Panc1 (cell line): ENCODE measurements around the gene MAGI2. TPM values are rescaled to one million over a fixed set of nuclear protein-coding genes. Genes with fewer than 3 reads are reported as not detected.

Experiments
- ATAC-seq: fragments of 200-7000 bp; cut with Tn5 transposase; 2 replicates; pipeline ENCODE4 v1.9.1; 2020; ENCODE audit warnings: mild to moderate bottlenecking, moderate library complexity
- BruUV-seq: library from RNA; stranded (reverse); fragments of 400-500 nt; replicated peaks from 2 replicates; lab custom pipeline; 2021; lab: Mats Ljungman, UMichigan
- CTCF ChIA-PET: fragments of 300-600 bp; sonication (Branson Sonifier 250); formaldehyde crosslinking; loops from one replicate; lab custom pipeline; 2022; ENCODE audit warnings: antibody characterized with exemption; lab: Charles Lee
- POLR2A ChIA-PET: fragments of 300-600 bp; sonication (Branson Sonifier 250); formaldehyde crosslinking; loops from one replicate; lab custom pipeline; 2022; ENCODE audit warnings: antibody characterized with exemption; lab: Charles Lee
- DNase-seq: peaks from one replicate; pipeline ENCODE4 v3.0.0-alpha.2; 2010; ENCODE audit warnings: low read depth, low spot score
- H3K27ac ChIP-seq: 2 replicates; pipeline ENCODE4 v1.5.1; 2011; ENCODE audit warnings: mild to moderate bottlenecking, low read length, inconsistent platforms
- H3K27me3 ChIP-seq: fragments of 200-500 bp; sonication (Bioruptor generic); 2 replicates; pipeline ENCODE4 v1.6.0; 2014; ENCODE audit warnings: low read length, inconsistent platforms; ENCODE audit not compliant: control insufficient read depth, insufficient read depth
- H3K36me3 ChIP-seq: fragments of 200-500 bp; sonication (Bioruptor generic); 2 replicates; pipeline ENCODE4 v1.5.1; 2014; ENCODE audit warnings: inconsistent platforms, mild to moderate bottlenecking, low read length, moderate library complexity; ENCODE audit not compliant: control insufficient read depth, insufficient read depth
- H3K4me1 ChIP-seq: 2 replicates; pipeline ENCODE4 v1.5.1; 2011; ENCODE audit warnings: inconsistent platforms, mild to moderate bottlenecking, low read length, moderate library complexity; ENCODE audit not compliant: control insufficient read depth, insufficient read depth
- H3K4me3 ChIP-seq, 2 experiments: 2 replicates each; pipeline ENCODE4 v1.5.1; 2011 to 2012; ENCODE audit warnings: low read depth in 2 of 2, low read length in 2 of 2, mild to moderate bottlenecking in 2 of 2, inconsistent platforms in 1 of 2, moderate library complexity in 1 of 2
- H3K9me3 ChIP-seq: fragments of 200-500 bp; sonication (Bioruptor generic); 2 replicates; pipeline ENCODE4 v1.5.1; 2014; ENCODE audit warnings: low read depth, mild to moderate bottlenecking, inconsistent platforms, low read length, moderate library complexity; ENCODE audit not compliant: control insufficient read depth, insufficient read depth
- POLR2AphosphoS5 ChIP-seq: IDR thresholded peaks from 2 replicates; pipeline ENCODE4 v1.6.1; 2012; ENCODE audit warnings: mild to moderate bottlenecking, low read depth, low read length, moderate library complexity
- SIN3A ChIP-seq: IDR thresholded peaks from 2 replicates; pipeline ENCODE4 v1.6.1; 2012; ENCODE audit warnings: low read depth, mild to moderate bottlenecking, low read length, moderate library complexity, borderline replicate concordance; ENCODE audit not compliant: insufficient read depth
- TCF7L2 ChIP-seq: IDR thresholded peaks from 2 replicates; pipeline ENCODE4 v1.6.1; 2011; ENCODE audit warnings: mild to moderate bottlenecking, low read depth, low read length, inconsistent platforms
- in situ Hi-C: cut with HindIII; loops from 2 replicates; pipeline ENCODE4 v1.10.0; 2016; ENCODE audit warnings: low sequenced_read_pairs, low pct_unique_long_range_greater_than_20kb
- intact Hi-C: fragments of 100-400 bp; cut with micrococcal nuclease; formaldehyde crosslinking; loops from one replicate; pipeline ENCODE4 v1.10.0; 2022; ENCODE audit not compliant: unreplicated experiment
- total RNA-seq: library from RNA; stranded (reverse); gene quantifications from one replicate; pipeline ENCODE4 v1.2.1, GENCODE V29; 2021; ENCODE audit not compliant: unreplicated experiment
- TF ChIP-seq, protein P1 (sequence below), 2 experiments: IDR thresholded peaks; 2 replicates each; pipeline ENCODE4 v1.6.1; 2011 to 2012; ENCODE audit warnings: low read depth in 2 of 2, control low read depth in 1 of 2, low read length in 1 of 2, mild to moderate bottlenecking in 1 of 2, moderate library complexity in 1 of 2; ENCODE audit not compliant: insufficient read depth in 1 of 2
- TF ChIP-seq, protein P2 (sequence below): fragments of 450-650 bp; IDR thresholded peaks from 2 replicates; pipeline ENCODE4 v1.5.1; 2017; ENCODE audit warnings: mild to moderate bottlenecking

MAGI2 gene
- total RNA-seq, 1 experiment from 2014 or later: 5.4 TPM

DNA sequence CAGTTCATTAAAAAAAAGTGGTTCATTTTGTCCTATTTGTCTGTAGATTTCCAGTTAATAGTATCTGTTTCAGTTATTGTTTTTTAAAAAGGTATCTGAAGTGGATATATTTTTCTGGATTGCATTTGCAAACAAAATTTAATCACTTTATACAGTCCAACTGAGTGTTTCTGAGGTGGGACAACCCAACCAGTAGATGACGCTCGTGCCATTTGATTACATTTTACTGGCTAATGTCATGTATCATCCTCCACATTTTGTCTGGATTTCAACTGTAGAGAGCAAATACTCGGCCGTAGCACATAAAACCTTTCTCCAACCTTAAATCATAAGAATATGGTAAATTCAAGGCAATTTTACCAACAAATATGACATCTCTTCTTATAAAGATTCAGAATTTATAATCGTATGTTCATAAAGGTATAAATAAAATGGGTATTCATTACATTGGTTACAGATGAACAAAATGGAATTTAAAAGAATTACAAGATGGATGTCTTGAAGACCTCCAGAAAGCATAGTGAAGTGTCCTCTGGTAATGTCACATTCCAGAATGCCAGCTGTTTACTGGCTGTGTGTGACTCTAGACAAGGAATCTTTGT lies 865.9 kb downstream of the MAGI2 start:
- H3K36me3 ChIP-seq: no peaks in the 10 kb centered on the region
- intact Hi-C loops: loop anchor here (5.0 kb wide), 1 partner anchor 590 kb away; no protein-coding TSS in a partner anchor
- no peak overlapping the region for H3K27ac ChIP-seq
- DNase-seq (peak; percentile 39), ATAC-seq (peak; percentile 65; the same call in 1 of the 2 replicates)
- no peaks in the 10 kb centered on the region for H3K27me3 ChIP-seq
- no peak for TF ChIP-seq TCF7L2
- no peak for TF ChIP-seq POLR2AphosphoS5
- TF ChIP-seq, protein P1, sequence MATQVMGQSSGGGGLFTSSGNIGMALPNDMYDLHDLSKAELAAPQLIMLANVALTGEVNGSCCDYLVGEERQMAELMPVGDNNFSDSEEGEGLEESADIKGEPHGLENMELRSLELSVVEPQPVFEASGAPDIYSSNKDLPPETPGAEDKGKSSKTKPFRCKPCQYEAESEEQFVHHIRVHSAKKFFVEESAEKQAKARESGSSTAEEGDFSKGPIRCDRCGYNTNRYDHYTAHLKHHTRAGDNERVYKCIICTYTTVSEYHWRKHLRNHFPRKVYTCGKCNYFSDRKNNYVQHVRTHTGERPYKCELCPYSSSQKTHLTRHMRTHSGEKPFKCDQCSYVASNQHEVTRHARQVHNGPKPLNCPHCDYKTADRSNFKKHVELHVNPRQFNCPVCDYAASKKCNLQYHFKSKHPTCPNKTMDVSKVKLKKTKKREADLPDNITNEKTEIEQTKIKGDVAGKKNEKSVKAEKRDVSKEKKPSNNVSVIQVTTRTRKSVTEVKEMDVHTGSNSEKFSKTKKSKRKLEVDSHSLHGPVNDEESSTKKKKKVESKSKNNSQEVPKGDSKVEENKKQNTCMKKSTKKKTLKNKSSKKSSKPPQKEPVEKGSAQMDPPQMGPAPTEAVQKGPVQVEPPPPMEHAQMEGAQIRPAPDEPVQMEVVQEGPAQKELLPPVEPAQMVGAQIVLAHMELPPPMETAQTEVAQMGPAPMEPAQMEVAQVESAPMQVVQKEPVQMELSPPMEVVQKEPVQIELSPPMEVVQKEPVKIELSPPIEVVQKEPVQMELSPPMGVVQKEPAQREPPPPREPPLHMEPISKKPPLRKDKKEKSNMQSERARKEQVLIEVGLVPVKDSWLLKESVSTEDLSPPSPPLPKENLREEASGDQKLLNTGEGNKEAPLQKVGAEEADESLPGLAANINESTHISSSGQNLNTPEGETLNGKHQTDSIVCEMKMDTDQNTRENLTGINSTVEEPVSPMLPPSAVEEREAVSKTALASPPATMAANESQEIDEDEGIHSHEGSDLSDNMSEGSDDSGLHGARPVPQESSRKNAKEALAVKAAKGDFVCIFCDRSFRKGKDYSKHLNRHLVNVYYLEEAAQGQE (IDR thresholded peaks at IDR 0.05; ENCODE audit: insufficient read depth in 1 of 2, low read depth in 2 of 2, low read length in 1 of 2): no peak
- TF ChIP-seq, protein P2, sequence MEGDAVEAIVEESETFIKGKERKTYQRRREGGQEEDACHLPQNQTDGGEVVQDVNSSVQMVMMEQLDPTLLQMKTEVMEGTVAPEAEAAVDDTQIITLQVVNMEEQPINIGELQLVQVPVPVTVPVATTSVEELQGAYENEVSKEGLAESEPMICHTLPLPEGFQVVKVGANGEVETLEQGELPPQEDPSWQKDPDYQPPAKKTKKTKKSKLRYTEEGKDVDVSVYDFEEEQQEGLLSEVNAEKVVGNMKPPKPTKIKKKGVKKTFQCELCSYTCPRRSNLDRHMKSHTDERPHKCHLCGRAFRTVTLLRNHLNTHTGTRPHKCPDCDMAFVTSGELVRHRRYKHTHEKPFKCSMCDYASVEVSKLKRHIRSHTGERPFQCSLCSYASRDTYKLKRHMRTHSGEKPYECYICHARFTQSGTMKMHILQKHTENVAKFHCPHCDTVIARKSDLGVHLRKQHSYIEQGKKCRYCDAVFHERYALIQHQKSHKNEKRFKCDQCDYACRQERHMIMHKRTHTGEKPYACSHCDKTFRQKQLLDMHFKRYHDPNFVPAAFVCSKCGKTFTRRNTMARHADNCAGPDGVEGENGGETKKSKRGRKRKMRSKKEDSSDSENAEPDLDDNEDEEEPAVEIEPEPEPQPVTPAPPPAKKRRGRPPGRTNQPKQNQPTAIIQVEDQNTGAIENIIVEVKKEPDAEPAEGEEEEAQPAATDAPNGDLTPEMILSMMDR: peak; percentile 74; the same call in 1 of the 2 replicates
- no peak for TF ChIP-seq SIN3A
- in situ Hi-C loops: no loop called here
- ChIA-PET POLR2A (interaction anchor here (0.7 kb wide), 1 partner anchor 46 kb away, joined by 3 read pairs; no protein-coding TSS in a partner anchor), CTCF (no interaction called here)
- no peaks in the 10 kb centered on the region for H3K9me3 ChIP-seq
- no peaks in the 10 kb centered on the region for H3K4me1 ChIP-seq
- no TSS peak for BruUV-seq
- H3K4me3 ChIP-seq: no peak overlapping the region

DNA sequence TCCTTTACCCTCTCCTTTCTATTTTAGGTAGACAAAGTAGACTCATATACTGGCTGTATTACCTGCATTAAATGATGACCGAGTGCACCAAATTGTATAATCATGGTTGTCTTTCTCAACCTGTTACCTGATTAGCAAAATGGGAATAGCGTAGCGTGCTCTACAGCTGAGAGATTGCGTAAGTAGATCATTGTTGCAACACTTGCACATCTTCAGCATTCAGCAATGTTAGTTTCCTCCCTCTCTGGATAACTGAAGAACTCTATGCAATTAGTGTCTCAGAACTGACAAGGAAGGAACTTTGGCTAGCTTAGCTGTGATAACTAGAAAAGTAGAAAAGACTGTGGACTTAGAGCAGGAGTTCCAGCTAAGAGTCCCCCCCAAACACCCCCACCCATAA lies 867.5 kb downstream of the MAGI2 start:
- Histone ChIP-seq H3K4me1 (no peaks in the 10 kb centered on the region), H3K4me3 (no peak overlapping the region), H3K9me3 (no peaks in the 10 kb centered on the region), H3K27ac (no peak overlapping the region), H3K36me3 (no peaks in the 10 kb centered on the region), H3K27me3 (no peaks in the 10 kb centered on the region)
- TF ChIP-seq, protein P1 (IDR thresholded peaks at IDR 0.05; ENCODE audit: insufficient read depth in 1 of 2, low read depth in 2 of 2, low read length in 1 of 2): no peak
- no peak for TF ChIP-seq TCF7L2
- TF ChIP-seq, protein P2: no peak
- no peak for TF ChIP-seq SIN3A
- no peak for TF ChIP-seq POLR2AphosphoS5
- intact Hi-C loops (loop anchor here (5.0 kb wide), 1 partner anchor 591 kb away; no protein-coding TSS in a partner anchor), in situ Hi-C loops (no loop called here)
- DNase-seq (no peak), ATAC-seq (no peak)
- BruUV-seq: no TSS peak
- POLR2A ChIA-PET: no interaction called here
- CTCF ChIA-PET: no interaction called here
